Fibroblast of skin of back (primary cell): ENCODE measurements around the gene ADPRHL1.
"Not testable (repeated sequence)": the region's sequence is repeated elsewhere in the genome, so short reads cannot be mapped to it uniquely, and the experiment has no call there.

ENCODE experiments used
- DNase-seq: peaks from one replicate; pipeline ENCODE4 v3.0.0-alpha.2; 2013

Gene ADPRHL1

DNA sequence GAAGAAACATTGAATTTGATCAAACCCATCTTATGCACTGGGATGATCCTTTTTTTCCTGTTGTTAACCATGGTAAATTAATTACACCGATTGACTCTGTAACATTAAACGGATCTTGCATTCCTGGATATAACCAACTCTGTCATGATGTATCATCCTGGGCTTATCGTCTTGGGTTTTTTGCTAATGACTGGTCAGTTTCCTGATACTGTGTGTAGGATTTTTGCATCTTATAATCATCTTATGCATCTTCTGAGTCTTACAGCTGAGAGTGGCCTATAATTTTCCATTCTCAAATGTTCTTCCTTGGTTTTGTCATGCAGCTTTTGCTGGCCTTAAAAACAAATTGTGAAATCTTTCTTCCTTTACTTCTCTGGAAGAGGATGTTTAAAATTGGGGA, 24.4 kb upstream of the ADPRHL1 start:
- DNase-seq = no peak

DNA sequence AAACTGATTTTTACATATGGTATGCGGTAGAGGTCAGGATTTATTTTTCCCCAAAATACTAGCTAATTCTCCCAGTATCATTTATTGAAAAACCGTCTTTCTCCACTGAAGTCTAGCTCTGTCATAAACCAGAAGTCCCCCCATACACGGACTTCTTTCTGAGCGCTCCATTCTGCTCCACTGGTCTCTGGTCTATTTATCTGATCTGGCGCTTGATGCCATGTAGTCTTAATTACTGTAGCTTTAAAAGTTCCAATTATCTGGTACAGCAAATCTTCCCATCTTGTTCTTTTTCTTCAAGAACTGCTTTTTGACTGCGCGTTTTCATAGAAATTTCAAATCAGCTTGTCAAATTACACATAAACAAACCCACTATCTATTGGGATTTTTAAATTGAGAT, 23.5 kb upstream of the ADPRHL1 start:
- no peak for DNase-seq

GRCh38 chr13:113475911-113476310, 22.6 kb upstream of the ADPRHL1 start:
- no peak for DNase-seq

DNA sequence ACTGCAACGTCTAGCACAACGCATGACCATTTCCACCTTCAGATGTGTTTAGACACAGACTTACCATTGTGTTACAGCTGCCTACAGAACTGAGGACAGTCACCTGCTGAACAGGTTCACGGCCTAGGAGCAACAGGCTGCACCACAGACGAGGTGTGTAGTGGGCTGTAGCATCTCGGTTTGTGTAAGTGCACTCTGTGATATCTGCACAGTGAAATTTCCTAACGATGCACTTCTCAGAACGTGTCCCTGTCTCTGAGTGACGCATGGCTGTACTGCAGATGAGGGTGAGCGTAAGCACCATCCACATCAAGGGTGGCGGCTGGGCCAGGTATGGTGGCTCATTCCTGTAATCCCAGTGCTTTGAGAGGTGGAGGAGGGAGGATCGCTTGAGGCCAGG, 22.0 kb upstream of the ADPRHL1 start:
- no peak for DNase-seq

GRCh38 chr13:113474179-113474578, 20.9 kb upstream of the ADPRHL1 start:
- DNase-seq = peak; percentile 37

- DNase-seq = no peak
These were observed 19.2 kb upstream of the ADPRHL1 start for GRCh38 chr13:113472355-113473025.

GRCh38 chr13:113471844-113472243, 18.6 kb upstream of the ADPRHL1 start:
- no peak for DNase-seq

GRCh38 chr13:113470635-113471163, 17.4 kb upstream of the ADPRHL1 start:
- not testable (repeated sequence) for DNase-seq

GRCh38 chr13:113470073-113470472, 16.8 kb upstream of the ADPRHL1 start:
- DNase-seq = no peak

- no peak for DNase-seq
These were observed 16.3 kb upstream of the ADPRHL1 start for GRCh38 chr13:113469582-113469981.

- no peak for DNase-seq
These were observed 15.3 kb upstream of the ADPRHL1 start for GRCh38 chr13:113468472-113469201.

DNA sequence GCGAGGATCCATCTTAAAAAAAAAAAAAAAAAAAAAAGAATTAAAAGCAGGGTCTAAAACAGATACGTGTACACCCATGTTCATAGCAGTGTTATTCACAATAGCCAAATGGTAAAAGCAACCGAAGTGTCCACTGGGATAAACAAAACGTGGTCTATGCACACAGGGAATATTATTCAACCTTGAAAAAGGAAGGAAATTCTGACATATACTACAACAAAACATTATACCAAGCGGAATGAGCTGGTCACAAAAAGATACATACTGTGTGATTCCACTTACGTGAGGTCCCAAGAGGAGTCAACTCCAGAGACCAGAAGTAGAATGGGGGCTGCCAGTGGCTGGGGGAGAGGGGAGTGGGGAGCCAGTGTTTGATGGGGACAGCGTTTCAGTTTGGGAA, 14.7 kb upstream of the ADPRHL1 start:
- DNase-seq = no peak

- DNase-seq = no peak
These were observed 13.1 kb upstream of the ADPRHL1 start for GRCh38 chr13:113466383-113466782.

- DNase-seq = no peak
These were observed 12.0 kb upstream of the ADPRHL1 start for GRCh38 chr13:113465300-113465699.

DNA sequence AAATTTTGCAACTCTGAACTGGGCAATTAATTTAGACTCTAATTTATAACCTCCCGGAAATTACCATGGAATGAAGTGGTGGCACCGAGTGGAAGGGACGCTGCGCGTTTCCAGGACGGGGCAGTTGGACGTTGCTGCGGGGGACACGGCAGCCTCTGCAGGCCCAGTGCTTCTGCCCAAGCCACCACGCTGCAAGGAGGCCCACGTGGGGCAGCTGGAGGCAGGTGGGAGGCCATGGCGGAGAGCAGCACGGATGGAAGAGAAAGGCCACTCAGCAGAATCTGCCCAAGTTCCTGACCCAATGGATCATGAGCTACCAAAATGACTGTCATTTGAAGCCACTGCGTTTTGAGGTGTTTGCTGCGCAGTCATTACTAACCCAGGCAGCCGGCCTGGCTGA, 11.2 kb upstream of the ADPRHL1 start:
- DNase-seq = no peak

DNA sequence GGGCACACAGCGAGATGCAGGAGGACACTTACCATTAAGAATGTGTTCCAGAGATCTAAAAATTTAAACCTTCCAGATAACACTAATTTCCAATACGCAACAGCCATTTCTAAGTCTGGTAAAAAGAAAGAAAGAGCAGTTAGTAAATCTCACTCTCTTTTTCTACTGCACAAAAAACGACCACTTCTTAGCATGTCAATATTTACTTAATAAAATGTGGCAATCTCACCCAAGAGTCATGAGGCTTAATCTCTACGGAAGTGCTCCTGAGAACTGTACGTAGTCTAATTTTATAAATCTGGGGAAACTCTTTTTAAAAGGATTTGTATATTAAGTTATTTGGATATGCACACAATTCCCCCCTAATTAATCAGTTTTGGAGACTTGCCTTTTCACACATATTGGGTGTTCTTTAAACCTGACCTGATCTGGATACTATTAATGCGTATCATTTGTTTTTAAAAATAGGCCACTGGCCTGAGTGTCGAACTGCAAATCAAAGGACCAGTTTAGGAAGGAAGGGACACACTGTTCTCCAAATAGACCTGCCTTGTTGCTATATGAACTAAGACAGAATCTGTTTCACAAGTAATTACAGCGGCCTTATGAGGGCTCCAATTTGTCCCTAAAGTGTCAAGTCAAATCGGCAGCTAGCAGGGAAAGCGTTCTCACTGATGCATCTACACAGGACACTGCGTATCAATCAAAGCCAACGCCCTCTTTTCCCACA, 7.9 kb upstream of the ADPRHL1 start:
- no peak for DNase-seq

DNA sequence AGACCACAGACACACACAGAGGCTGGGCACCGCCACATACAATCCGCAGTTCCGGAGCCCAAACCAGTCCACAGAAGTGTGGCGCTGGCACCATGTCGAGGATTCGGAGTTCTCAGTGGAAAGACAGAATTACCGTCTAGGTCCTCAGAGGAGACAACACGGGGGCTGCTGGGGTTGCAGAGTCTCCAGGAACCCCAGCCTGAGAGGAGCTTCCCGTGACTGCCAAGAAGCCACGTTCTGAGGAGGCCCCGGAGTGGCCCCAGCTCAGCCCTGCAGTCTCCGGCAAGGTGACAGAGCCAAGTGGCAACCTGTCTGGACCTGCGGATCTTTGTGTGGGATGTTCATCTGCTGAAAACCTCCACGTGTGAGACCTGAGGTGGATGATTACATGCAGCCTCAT, 7.3 kb upstream of the ADPRHL1 start:
- no peak for DNase-seq

DNA sequence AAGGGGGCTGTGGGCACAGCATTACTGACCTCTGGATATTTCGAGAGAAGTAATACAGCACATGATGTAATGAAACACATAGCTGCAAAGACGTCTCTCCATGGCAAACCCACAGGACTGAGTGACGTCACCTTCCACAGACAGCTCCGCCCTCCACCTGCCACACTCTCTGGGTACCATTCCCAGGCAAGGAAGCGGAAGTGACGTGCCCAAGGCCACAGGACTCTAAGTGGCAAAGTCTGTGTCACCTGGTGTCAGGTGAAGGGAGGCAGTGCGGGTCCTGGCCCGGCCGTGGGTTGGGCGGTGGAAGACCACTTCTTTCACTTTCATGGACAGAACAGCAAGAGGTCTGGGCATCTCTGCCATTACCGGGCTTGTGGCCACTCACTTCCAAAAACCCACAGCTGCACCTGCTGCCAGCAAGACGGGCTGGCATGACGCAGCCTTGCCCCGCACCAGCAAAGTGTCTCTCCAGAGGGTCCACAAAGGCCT, 6.8 kb upstream of the ADPRHL1 start:
- DNase-seq = no peak

DNA sequence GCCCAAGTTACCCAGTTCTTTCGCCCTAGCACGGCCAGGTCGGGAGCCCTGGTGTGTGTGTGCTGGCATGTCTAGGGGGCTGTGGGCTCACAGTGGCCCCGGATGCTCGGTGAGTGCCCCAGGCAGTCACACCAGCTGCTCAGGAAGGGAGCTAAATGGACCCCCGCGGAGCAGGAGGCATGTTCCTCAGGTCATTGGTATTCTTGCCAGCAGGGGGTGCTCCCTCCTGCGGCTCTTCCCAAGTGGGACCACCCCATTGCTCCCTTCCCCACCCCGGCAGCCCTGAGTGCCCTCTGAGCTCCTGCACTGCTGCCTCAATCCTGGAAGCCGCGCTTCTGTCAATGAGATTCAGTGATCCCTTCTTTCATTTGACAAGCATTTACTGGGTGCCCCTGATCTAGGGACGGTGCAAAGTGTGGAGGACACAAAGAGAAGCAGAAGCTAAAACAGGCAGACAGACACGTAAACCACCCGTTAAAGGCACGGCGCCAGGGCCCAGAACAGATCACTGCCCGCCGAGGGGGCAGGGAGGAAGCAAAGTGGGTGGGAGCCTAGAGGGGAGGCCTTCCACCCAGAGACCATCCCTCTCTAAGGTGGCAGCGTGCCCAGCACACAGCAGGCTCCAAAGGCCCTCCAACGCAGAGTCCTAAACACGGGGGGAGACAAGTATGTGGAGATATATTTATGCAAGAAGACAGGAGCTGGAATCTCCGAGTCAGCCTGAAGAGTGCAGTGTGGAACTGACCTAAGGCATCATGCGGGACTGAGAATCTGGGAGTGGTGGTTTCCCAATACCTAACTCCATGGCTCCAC, 5.2 kb upstream of the ADPRHL1 start:
- peak; percentile 60 for DNase-seq

DNA sequence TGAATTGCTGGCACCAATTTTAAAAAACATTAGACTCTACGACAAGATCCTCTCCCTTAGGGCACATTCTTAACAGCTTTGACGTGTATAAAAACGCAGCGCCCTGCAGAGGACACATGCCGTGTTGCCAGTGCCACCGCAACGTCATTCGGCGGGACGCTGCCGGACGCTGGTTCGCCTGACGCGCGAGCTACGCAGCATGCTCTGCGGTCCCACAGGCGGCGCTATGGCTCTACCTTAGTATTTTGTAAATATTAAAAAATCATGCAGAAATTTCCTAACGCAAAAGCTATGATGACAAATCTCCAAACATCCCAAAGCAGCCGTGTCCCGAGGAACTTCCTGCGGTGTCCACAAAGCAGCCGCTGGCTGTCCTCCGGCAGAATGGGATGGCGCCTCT, 4.2 kb upstream of the ADPRHL1 start:
- peak; percentile 17 for DNase-seq

DNA sequence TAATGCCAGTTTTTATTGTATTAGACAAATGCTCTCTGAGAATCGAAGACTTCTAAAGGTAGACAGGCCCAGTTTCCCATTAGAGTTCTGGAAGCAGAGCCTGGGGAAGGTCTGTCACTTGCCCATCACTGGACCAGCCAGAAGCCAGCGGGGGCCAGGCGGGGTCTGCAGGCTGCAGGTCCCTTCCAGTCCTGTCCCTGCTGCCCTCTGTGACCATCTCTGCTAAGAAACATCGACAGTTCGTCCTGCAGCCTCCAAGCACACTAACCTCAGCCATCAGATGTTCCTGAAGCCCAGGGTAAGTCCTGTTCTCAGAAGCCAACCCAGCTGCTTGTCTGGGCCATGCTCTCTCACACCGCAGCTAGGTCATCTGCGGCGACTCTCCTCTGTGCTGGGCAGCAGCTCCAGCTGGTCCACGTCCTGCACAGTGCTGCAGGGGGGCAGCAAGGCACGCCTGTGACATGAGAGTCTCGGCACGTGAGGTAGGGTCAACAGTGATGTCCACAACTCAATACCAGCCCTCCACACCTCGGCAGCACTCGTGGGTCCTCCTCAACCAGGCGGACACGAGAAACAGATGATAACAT, 2.9 kb upstream of the ADPRHL1 start:
- no peak for DNase-seq

- DNase-seq = no peak
These were observed 2.1 kb upstream of the ADPRHL1 start for GRCh38 chr13:113455384-113455783.
